ENCODE results near the gene DEPDC4.
A peak's percentile ranks its signal among the peaks of the same experiment; 100 is the strongest.

DEPDC4 gene

GRCh38 chr12:100215209-100215608 lies 51.7 kb downstream of the DEPDC4 start:
- H3K4me1 Mint-ChIP-seq (ENCODE audit: low read depth), result peaks cover 12% of the 10 kb centered on the region
- peaks cover 54% of the 10 kb centered on the region for H3K36me3 Mint-ChIP-seq (ENCODE audit: low read depth)
- intact Hi-C loops (cut with micrococcal nuclease), result no loop called here
- no peaks in the 10 kb centered on the region for H3K27me3 Mint-ChIP-seq
- no peaks in the 10 kb centered on the region for H3K9me3 Mint-ChIP-seq
- peak overlapping the region; percentile 69 for H3K27ac Mint-ChIP-seq
- no peak overlapping the region for H3K4me3 Mint-ChIP-seq

GRCh38 chr12:100214518-100214917 lies 52.4 kb downstream of the DEPDC4 start:
- Mint-ChIP-seq H3K27ac (peak overlapping the region; percentile 69), H3K27me3 (no peaks in the 10 kb centered on the region), H3K4me3 (peak overlapping the region; percentile 21), H3K9me3 (no peaks in the 10 kb centered on the region), H3K4me1 (ENCODE audit: low read depth) (peaks cover 12% of the 10 kb centered on the region), H3K36me3 (ENCODE audit: low read depth) (peaks cover 51% of the 10 kb centered on the region)
- intact Hi-C loops (cut with micrococcal nuclease), result no loop called here

GRCh38 chr12:100213016-100213891 lies 53.6 kb downstream of the DEPDC4 start:
- H3K27me3 Mint-ChIP-seq, result no peaks in the 10 kb centered on the region

GRCh38 chr12:100211698-100212097 lies 55.2 kb downstream of the DEPDC4 start:
- H3K36me3 Mint-ChIP-seq (ENCODE audit: low read depth), result peaks cover 59% of the 10 kb centered on the region

More at GRCh38 chr12:100213016-100213891, 53.6 kb downstream of the DEPDC4 start:
- Mint-ChIP-seq H3K4me1 (ENCODE audit: low read depth) (peaks cover 12% of the 10 kb centered on the region), H3K9me3 (no peaks in the 10 kb centered on the region), H3K4me3 (no peak overlapping the region), H3K27ac (no peak overlapping the region), H3K36me3 (ENCODE audit: low read depth) (peaks cover 59% of the 10 kb centered on the region)
- intact Hi-C loops (cut with micrococcal nuclease), result no loop called here

GRCh38 chr12:100208834-100209233 lies 58.0 kb downstream of the DEPDC4 start:
- H3K4me3 Mint-ChIP-seq, result no peak overlapping the region
- no peak overlapping the region for H3K27ac Mint-ChIP-seq
- H3K27me3 Mint-ChIP-seq, result no peaks in the 10 kb centered on the region
- intact Hi-C loops (cut with micrococcal nuclease), result no loop called here
- no peaks in the 10 kb centered on the region for H3K4me1 Mint-ChIP-seq (ENCODE audit: low read depth)
- no peaks in the 10 kb centered on the region for H3K9me3 Mint-ChIP-seq
- H3K36me3 Mint-ChIP-seq (ENCODE audit: low read depth), result peaks cover 59% of the 10 kb centered on the region

More at GRCh38 chr12:100211698-100212097, 55.2 kb downstream of the DEPDC4 start:
- H3K27me3 Mint-ChIP-seq, result no peaks in the 10 kb centered on the region
- H3K4me1 Mint-ChIP-seq (ENCODE audit: low read depth), result peaks cover 12% of the 10 kb centered on the region
- no peak overlapping the region for H3K4me3 Mint-ChIP-seq
- intact Hi-C loops (cut with micrococcal nuclease), result no loop called here
- no peak overlapping the region for H3K27ac Mint-ChIP-seq
- no peaks in the 10 kb centered on the region for H3K9me3 Mint-ChIP-seq

GRCh38 chr12:100207311-100207710 lies 59.6 kb downstream of the DEPDC4 start:
- intact Hi-C loops (cut with micrococcal nuclease), result no loop called here
- Mint-ChIP-seq H3K27ac (no peak overlapping the region), H3K36me3 (ENCODE audit: low read depth) (peaks cover 58% of the 10 kb centered on the region), H3K4me1 (ENCODE audit: low read depth) (no peaks in the 10 kb centered on the region), H3K9me3 (no peaks in the 10 kb centered on the region), H3K4me3 (no peak overlapping the region), H3K27me3 (no peaks in the 10 kb centered on the region)

- intact Hi-C loops (cut with micrococcal nuclease), result loop anchor here (2.0 to 5.0 kb wide), 2 partner anchors 60 to 65 kb away; partner anchors contain the start of genes BLTP3B, DEPDC4 and SCYL2
- Mint-ChIP-seq H3K4me1 (ENCODE audit: low read depth) (peaks cover 13% of the 10 kb centered on the region), H3K36me3 (ENCODE audit: low read depth) (peaks cover 29% of the 10 kb centered on the region), H3K4me3 (peak overlapping the region; percentile 90), H3K27me3 (peaks cover 11% of the 10 kb centered on the region), H3K27ac (no peak overlapping the region), H3K9me3 (no peaks in the 10 kb centered on the region)
Observed at GRCh38 chr12:100201604-100202423, 65.1 kb downstream of the DEPDC4 start.

- Mint-ChIP-seq H3K36me3 (ENCODE audit: low read depth) (peaks cover 20% of the 10 kb centered on the region), H3K9me3 (no peaks in the 10 kb centered on the region), H3K4me1 (ENCODE audit: low read depth) (peaks cover 13% of the 10 kb centered on the region), H3K4me3 (peak within 1 kb of the TSS; percentile 90), H3K27ac (peak within 1 kb of the TSS; percentile 93), H3K27me3 (peaks cover 11% of the 10 kb centered on the region)
- intact Hi-C loops (cut with micrococcal nuclease), result loop anchor here (2.0 to 5.0 kb wide), 2 partner anchors 58 to 66 kb away; partner anchors contain the start of genes BLTP3B, DEPDC4 and SCYL2
Observed at GRCh38 chr12:100200463-100201181, 66.3 kb downstream of the DEPDC4 start, which contains the start of gene ACTR6. TSS of gene ACTR6 (plus strand) at chr12:100200815. CDS start at chr12:100200852, 37 bp downstream.

GRCh38 chr12:100199347-100200149 lies 67.3 kb downstream of the DEPDC4 start:
- H3K4me1 Mint-ChIP-seq (ENCODE audit: low read depth), result peaks cover 13% of the 10 kb centered on the region
- peaks cover 11% of the 10 kb centered on the region for H3K27me3 Mint-ChIP-seq
- intact Hi-C loops (cut with micrococcal nuclease), result loop anchor here (2.0 to 5.0 kb wide), 2 partner anchors 57 to 67 kb away; partner anchors contain the start of genes BLTP3B, DEPDC4 and SCYL2
- H3K9me3 Mint-ChIP-seq, result no peaks in the 10 kb centered on the region
- H3K27ac Mint-ChIP-seq, result peak overlapping the region; percentile 93
- peaks cover 20% of the 10 kb centered on the region for H3K36me3 Mint-ChIP-seq (ENCODE audit: low read depth)
- peak overlapping the region; percentile 90 for H3K4me3 Mint-ChIP-seq

GRCh38 chr12:100199023-100199346 lies 67.9 kb downstream of the DEPDC4 start:
- Mint-ChIP-seq H3K36me3 (ENCODE audit: low read depth) (peaks cover 20% of the 10 kb centered on the region), H3K27me3 (peaks cover 11% of the 10 kb centered on the region), H3K27ac (peak overlapping the region; percentile 43), H3K4me3 (peak overlapping the region; percentile 90), H3K9me3 (no peaks in the 10 kb centered on the region), H3K4me1 (ENCODE audit: low read depth) (peaks cover 13% of the 10 kb centered on the region)
- intact Hi-C loops (cut with micrococcal nuclease), result no loop called here

GRCh38 chr12:100197486-100197885 lies 69.4 kb downstream of the DEPDC4 start:
- peaks cover 13% of the 10 kb centered on the region for H3K4me1 Mint-ChIP-seq (ENCODE audit: low read depth)
- no peak overlapping the region for H3K4me3 Mint-ChIP-seq
- no peaks in the 10 kb centered on the region for H3K9me3 Mint-ChIP-seq
- intact Hi-C loops (cut with micrococcal nuclease), result no loop called here
- peaks cover 11% of the 10 kb centered on the region for H3K27me3 Mint-ChIP-seq
- peaks cover 14% of the 10 kb centered on the region for H3K36me3 Mint-ChIP-seq (ENCODE audit: low read depth)
- H3K27ac Mint-ChIP-seq, result no peak overlapping the region

- Mint-ChIP-seq H3K4me1 (ENCODE audit: low read depth) (peaks cover 10% of the 10 kb centered on the region), H3K27ac (no peak overlapping the region), H3K36me3 (ENCODE audit: low read depth) (no peaks in the 10 kb centered on the region), H3K9me3 (no peaks in the 10 kb centered on the region), H3K4me3 (no peak overlapping the region), H3K27me3 (no peaks in the 10 kb centered on the region)
- intact Hi-C loops (cut with micrococcal nuclease), result no loop called here
Observed at GRCh38 chr12:100193085-100193484, 73.8 kb downstream of the DEPDC4 start.

Measured in dendritic cell treated with granulocyte-macrophage colony-stimulating factor and Interleukin-4, amounts not matched to agents 40 ng/mL and 50 ng/mL, for 4 days (primary cell).